ENCODE results near the gene NFIB.

Gene NFIB

DNA sequence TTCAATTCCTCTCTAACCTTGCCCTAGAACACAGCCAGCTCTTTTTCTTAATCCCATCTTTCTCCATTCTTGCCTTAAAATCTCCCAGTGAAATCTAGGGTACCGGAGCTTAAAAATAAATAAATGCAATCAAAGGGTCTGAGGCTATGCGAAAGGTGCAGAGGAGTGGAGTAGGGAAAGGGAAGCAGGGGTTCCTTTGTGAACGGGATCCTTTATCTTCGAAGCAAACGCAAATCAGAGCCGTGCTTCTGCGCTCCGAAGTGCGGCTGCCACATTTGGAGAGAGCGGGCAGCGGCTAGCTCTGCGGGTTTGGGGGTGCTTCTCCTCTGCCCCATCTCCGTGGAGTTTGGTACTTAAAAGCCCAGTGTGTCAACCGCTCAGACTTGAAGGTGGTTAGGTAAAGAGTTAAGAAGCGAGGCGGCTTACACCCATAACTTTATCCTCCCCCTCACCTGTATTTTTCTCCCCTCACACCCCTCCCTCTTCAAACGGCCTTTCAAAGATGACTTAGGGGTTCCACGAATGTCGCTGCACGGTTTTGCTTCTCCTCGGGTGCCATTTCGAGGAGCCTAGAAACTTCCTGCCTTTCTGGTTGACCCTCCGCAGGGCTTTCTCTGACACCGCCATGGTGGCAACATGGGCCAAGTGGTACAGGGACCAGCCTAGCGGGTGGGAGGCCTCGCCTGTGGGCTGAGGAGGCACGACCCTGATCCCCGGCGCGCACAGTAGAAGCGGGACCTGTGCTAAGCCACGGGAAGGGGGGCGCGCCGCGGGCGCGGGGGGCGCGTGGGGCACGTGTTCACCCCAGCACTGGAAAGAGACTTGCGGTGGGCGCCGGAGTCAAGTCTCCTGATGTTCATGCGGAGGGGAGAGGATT is 31.7 kb upstream of the NFIB start:
- no peak for DNase-seq (ENCODE audit: low spot score)
- in situ Hi-C loops (cut with MboI; ENCODE audit: low sequenced_read_pairs, unreplicated experiment) = no loop called here
- TF ChIP-seq, protein P1, sequence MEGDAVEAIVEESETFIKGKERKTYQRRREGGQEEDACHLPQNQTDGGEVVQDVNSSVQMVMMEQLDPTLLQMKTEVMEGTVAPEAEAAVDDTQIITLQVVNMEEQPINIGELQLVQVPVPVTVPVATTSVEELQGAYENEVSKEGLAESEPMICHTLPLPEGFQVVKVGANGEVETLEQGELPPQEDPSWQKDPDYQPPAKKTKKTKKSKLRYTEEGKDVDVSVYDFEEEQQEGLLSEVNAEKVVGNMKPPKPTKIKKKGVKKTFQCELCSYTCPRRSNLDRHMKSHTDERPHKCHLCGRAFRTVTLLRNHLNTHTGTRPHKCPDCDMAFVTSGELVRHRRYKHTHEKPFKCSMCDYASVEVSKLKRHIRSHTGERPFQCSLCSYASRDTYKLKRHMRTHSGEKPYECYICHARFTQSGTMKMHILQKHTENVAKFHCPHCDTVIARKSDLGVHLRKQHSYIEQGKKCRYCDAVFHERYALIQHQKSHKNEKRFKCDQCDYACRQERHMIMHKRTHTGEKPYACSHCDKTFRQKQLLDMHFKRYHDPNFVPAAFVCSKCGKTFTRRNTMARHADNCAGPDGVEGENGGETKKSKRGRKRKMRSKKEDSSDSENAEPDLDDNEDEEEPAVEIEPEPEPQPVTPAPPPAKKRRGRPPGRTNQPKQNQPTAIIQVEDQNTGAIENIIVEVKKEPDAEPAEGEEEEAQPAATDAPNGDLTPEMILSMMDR (IDR thresholded peaks at IDR 0.05; ENCODE audit: borderline replicate concordance, control extremely low read depth, extremely low read depth, insufficient read depth, missing control alignments) = no peak

DNA sequence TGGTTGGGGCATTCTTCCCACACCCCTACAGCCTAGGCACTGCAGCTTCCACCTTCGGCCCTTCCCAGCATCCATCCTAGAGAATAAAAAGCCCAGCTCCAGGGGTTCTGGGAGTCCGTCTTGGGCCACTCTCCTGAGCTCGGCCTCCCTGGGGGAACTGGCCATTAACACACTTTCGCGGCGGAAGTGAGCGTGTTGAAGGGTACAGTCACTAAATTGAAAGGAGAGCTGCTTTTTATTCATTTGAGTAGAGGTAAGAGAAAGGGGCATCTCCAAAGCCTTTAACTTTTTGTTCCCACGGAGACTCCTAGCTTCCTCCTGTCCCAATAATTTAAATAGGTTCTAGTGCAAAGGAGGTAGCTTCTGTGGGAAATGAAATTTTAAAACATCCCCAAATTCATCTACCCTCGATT is 31.0 kb upstream of the NFIB start:
- in situ Hi-C loops (cut with MboI; ENCODE audit: low sequenced_read_pairs, unreplicated experiment) = no loop called here
- TF ChIP-seq, protein P1 (IDR thresholded peaks at IDR 0.05; ENCODE audit: borderline replicate concordance, control extremely low read depth, extremely low read depth, insufficient read depth, missing control alignments) = no peak
- no peak for DNase-seq (ENCODE audit: low spot score)

DNA sequence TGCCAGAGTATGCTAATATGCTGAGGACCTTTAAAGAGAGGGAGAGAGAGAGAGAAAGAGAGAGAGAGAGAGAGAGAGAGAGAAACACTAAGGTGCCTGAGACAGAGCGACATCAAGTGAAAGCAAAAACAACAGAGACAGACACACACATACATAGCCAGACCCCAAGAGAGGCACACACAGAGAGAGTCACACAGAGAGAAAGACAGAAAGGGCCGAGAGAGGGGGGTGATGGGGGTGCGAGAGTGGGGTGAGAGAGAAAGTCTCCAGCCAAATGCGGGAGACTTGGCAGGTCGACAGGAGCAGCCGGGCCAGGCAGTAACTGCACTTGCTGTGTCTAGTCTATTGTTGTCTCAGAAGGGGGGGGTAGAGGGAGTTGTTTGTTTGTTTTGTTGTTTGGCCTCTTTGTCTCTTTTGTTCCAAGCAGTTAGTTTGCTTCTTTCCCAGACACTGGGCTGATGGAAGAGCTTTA is 30.1 kb upstream of the NFIB start:
- TF ChIP-seq, protein P1 (IDR thresholded peaks at IDR 0.05; ENCODE audit: borderline replicate concordance, control extremely low read depth, extremely low read depth, insufficient read depth, missing control alignments) = no peak
- no peak for DNase-seq (ENCODE audit: low spot score)
- in situ Hi-C loops (cut with MboI; ENCODE audit: low sequenced_read_pairs, unreplicated experiment) = no loop called here

DNA sequence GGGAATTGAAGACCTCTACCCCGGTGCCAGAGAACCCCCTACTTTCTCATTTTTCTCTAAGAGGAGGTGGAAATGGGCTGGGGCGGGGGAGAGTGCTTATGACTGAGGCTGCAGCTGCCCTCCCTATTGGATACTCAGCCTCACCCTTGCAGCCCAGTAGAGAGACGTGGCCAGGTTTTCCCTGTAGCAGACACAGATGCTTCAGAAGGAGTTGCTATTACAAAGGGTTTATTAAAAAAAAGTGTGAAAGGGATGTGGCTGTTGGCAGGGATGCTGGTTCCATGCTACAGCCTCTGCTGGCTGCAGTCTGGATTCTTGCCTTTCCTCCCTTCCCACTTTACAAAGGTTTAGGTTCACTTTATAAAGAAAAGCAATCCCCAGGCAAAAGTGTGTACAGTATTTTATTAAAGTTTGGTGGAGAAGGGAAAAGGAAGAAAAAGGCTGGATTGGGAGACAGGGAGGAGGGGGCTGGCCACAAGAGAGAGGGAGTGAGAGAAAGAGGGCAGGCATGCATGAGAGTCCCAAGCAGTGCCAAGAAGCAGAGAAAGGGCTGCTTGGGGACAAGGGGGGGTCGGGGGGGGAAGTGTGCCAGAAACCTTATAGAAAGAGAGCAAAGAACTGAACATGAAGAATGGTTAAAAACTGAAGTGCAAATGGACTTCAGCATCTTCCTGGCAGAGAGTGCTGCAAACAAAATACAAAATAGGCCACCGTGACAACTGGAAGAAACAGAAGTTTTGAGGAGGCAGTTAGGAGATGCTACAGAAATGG is 29.5 kb upstream of the NFIB start:
- TF ChIP-seq, protein P1 (IDR thresholded peaks at IDR 0.05; ENCODE audit: borderline replicate concordance, control extremely low read depth, extremely low read depth, insufficient read depth, missing control alignments) = no peak
- in situ Hi-C loops (cut with MboI; ENCODE audit: low sequenced_read_pairs, unreplicated experiment) = no loop called here
- no peak for DNase-seq (ENCODE audit: low spot score)

DNA sequence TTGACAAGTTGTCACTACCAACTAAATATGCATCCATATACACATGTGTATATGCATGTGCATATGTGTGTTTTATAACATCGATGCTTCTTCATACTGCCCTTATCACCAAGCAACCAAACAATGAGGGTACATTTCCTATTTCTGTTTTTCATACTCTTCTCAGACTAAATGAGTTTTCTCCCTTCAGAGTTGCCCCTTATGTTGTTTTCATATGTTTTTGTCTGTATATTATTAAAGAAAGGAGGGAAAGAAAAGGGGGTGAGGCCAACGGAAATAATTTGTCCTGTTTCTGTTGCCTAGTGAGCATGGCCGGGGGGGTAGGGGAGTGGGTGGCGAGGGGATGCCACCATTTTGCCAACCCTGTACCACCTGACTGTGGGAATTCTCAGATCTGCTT is 28.8 kb upstream of the NFIB start:
- in situ Hi-C loops (cut with MboI; ENCODE audit: low sequenced_read_pairs, unreplicated experiment) = no loop called here
- no peak for DNase-seq (ENCODE audit: low spot score)
- TF ChIP-seq, protein P1 (IDR thresholded peaks at IDR 0.05; ENCODE audit: borderline replicate concordance, control extremely low read depth, extremely low read depth, insufficient read depth, missing control alignments) = no peak

DNA sequence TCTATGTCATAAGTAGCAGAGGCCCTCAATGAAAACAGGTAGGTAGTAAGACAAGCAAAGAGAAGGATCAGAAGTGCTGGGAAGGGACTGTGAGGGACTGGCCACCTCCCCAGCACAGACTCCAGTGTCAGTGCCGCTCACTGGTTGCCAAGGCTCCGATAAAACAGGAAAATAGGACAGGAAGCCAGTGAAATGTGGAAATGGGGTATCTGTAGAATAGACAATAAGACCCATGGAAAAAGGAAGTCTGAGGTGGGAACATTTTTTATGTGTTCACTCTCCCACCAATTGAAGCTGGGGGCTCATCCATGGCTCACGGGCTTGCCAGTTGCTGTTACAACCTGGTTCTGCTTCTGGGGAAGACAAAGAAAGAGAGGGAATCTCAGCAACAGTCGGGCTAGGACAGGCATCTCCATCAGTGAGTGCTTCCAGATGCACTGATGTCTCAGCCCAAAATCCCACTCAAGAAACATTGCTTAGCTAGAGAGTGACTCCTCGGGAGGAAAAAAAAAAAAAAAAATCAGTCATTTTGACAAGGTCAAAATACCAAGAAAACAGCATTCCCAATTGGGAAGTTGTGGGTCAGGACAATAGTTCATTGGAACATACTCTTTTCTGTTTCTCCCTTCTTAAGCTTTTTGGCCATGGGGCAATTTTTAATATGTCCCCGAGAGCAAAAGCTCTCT is 27.6 kb upstream of the NFIB start:
- DNase-seq (ENCODE audit: low spot score) = no peak
- TF ChIP-seq, protein P1 (IDR thresholded peaks at IDR 0.05; ENCODE audit: borderline replicate concordance, control extremely low read depth, extremely low read depth, insufficient read depth, missing control alignments) = no peak
- in situ Hi-C loops (cut with MboI; ENCODE audit: low sequenced_read_pairs, unreplicated experiment) = no loop called here
